Activated CD4-positive, alpha-beta T cell treated with anti-CD3 and anti-CD28 coated beads, Interleukin-2, Interleukin-4, amounts not matched to agents 100 ng/mL and 50 ng/mL, durations not matched to agents 16 hours and 8 hours (primary cell): Measurements from ENCODE around the gene PNKD.

Source experiments
- DNase-seq: peaks from one replicate; pipeline ENCODE4 v3.0.0-alpha.2; 2020; ENCODE audit warnings: low spot score

The PNKD gene

GRCh38 chr2:218395826-218396687 lies 125.7 kb downstream of the PNKD start:
- peak; percentile 94 for DNase-seq
